Measurements from ENCODE around the gene CRY1.

CRY1 gene

GRCh38 chr12:106973545-106973944 lies 119.8 kb downstream of the CRY1 start:
- H3K27ac ChIP-seq = peak overlapping the region; percentile 48; the same call in 1 of the 2 replicates
- TF ChIP-seq, protein P1, sequence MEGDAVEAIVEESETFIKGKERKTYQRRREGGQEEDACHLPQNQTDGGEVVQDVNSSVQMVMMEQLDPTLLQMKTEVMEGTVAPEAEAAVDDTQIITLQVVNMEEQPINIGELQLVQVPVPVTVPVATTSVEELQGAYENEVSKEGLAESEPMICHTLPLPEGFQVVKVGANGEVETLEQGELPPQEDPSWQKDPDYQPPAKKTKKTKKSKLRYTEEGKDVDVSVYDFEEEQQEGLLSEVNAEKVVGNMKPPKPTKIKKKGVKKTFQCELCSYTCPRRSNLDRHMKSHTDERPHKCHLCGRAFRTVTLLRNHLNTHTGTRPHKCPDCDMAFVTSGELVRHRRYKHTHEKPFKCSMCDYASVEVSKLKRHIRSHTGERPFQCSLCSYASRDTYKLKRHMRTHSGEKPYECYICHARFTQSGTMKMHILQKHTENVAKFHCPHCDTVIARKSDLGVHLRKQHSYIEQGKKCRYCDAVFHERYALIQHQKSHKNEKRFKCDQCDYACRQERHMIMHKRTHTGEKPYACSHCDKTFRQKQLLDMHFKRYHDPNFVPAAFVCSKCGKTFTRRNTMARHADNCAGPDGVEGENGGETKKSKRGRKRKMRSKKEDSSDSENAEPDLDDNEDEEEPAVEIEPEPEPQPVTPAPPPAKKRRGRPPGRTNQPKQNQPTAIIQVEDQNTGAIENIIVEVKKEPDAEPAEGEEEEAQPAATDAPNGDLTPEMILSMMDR (conservative IDR thresholded peaks at IDR 0.05) = no peak

DNA sequence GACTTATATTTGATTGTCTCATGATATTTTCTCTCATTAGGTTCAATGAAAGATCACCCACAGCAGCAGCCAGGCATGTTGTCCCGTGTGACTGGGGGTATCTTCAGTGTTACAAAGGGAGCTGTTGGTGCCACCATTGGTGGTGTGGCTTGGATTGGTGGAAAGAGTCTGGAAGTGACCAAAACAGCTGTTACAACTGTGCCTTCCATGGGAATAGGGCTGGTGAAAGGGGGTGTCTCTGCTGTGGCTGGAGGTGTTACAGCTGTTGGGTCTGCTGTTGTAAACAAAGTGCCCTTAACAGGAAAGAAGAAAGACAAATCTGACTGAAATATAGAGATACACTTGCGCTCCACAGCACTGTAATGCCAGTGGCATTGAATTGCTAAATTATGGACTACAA lies 122.3 kb downstream of the CRY1 start:
- TF ChIP-seq, protein P1 (conservative IDR thresholded peaks at IDR 0.05) = no peak

DNA sequence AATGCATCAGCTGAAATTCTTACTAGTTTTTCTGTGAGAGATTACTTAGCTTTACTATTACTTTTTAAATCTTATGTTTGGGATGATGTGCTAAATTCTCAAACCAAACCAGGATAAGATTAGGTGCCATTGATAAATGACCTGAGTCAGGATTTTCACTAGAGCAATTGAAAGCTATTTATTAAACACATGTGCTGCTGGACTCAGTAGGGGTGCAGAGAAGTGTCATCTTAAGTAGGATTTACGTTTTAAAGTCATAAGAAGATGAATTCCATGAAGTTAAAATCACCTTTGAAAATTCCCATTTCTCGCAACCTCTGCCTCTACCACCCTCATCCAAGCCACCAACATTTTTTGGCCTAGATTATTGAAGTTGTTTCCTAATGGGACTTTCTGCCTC lies 128.8 kb downstream of the CRY1 start:
- H3K27ac ChIP-seq = no peak overlapping the region
- TF ChIP-seq, protein P1 (conservative IDR thresholded peaks at IDR 0.05) = no peak

More for the DNA sequence above, 122.3 kb downstream of the CRY1 start:
- H3K27ac ChIP-seq = no peak overlapping the region

- no peak overlapping the region for H3K27ac ChIP-seq
- TF ChIP-seq, protein P1 (conservative IDR thresholded peaks at IDR 0.05) = no peak
Observed at GRCh38 chr12:106962286-106962685, 131.1 kb downstream of the CRY1 start.

DNA sequence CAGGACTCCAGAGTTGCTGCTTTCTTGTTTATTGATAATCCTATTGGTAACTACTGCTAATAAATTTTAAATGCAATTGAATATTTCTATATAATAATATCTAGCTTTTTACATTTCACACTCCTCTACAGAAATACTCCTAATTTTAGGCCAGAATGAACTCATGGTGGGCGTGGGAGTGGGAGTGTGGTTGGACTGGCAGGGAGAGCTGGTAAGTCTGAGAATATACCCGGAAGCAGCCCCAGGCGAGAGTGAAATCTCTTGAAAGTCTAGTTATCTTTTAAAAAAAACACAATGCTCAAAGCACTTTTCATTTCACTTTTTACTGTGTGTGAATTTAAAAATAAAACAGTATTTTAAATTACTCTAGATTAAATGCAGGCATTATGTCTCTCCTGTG lies 132.9 kb downstream of the CRY1 start:
- no peak overlapping the region for H3K27ac ChIP-seq
- TF ChIP-seq, protein P1 (conservative IDR thresholded peaks at IDR 0.05) = no peak

DNA sequence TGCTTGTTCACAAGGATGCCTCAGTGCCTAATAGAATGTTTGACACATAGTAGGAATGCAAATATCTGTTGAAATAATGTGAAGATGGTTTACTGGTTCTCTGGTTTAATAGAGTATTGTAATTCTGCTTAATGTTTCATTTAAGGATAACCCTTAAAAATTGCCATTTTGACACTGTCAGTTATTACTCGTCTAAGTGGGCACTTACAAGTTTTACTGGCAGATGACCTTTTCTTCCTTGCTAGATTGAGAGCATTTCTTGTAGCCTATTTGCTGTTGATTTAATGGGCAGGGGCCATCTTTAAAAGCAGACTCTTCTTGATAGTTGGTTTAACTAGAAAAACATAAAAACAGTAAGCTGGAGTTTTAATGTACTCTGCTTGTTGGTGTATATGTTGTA lies 135.8 kb downstream of the CRY1 start:
- TF ChIP-seq, protein P1 (conservative IDR thresholded peaks at IDR 0.05) = no peak
- H3K27ac ChIP-seq = peak overlapping the region; percentile 84; the same call in 1 of the 2 replicates

GRCh38 chr12:106956048-106956578 lies 137.2 kb downstream of the CRY1 start:
- H3K27ac ChIP-seq = peak overlapping the region; percentile 84
- TF ChIP-seq, protein P1 (conservative IDR thresholded peaks at IDR 0.05) = peak; percentile 51

Data from VCaP (cell line).